Smooth muscle cell (in vitro differentiated cells): ENCODE data around the gene BRAT1. TPM values are rescaled to one million over a fixed set of nuclear protein-coding genes. Genes with fewer than 3 reads are reported as not detected.

Experiments
- DNase-seq: peaks from one replicate; lab custom pipeline; 2025; ENCODE audit not compliant: unreplicated experiment; lab: John Stamatoyannopoulos, UW
- H2AFZ ChIP-seq: fragments of 200-600 bp; sonication (generic); 2 replicates; pipeline ENCODE4 v1.6.0; 2016; ENCODE audit warnings: antibody characterized with exemption, low read depth, mild to moderate bottlenecking
- H3F3A ChIP-seq: fragments of 200-600 bp; sonication (generic); 2 replicates; pipeline ENCODE4 v1.6.0; 2017; ENCODE audit warnings: antibody characterized with exemption, low read depth
- H3K27ac ChIP-seq: fragments of 200-600 bp; sonication (generic); 2 replicates; pipeline ENCODE4 v1.5.1; 2016; ENCODE audit warnings: low read depth, mild to moderate bottlenecking
- H3K27me3 ChIP-seq: fragments of 200-600 bp; sonication (generic); 2 replicates; pipeline ENCODE4 v1.6.1; 2016; ENCODE audit warnings: low read depth, mild to moderate bottlenecking
- H3K36me3 ChIP-seq: fragments of 200-600 bp; sonication (generic); 2 replicates; pipeline ENCODE4 v1.5.1; 2016; ENCODE audit warnings: low read depth
- H3K4me1 ChIP-seq: fragments of 200-600 bp; sonication (generic); 2 replicates; pipeline ENCODE4 v1.5.1; 2016; ENCODE audit warnings: low read depth
- H3K4me2 ChIP-seq: fragments of 200-600 bp; sonication (generic); 2 replicates; pipeline ENCODE4 v1.6.0; 2016; ENCODE audit warnings: mild to moderate bottlenecking
- H3K4me3 ChIP-seq: fragments of 200-600 bp; sonication (generic); 2 replicates; pipeline ENCODE4 v1.5.1; 2016; ENCODE audit warnings: mild to moderate bottlenecking
- H3K79me2 ChIP-seq: fragments of 200-600 bp; sonication (generic); 2 replicates; pipeline ENCODE4 v1.6.0; 2016; ENCODE audit warnings: low read depth, mild to moderate bottlenecking
- H3K9ac ChIP-seq: fragments of 200-600 bp; sonication (generic); 2 replicates; pipeline ENCODE4 v1.6.0; 2016; ENCODE audit warnings: low read depth
- H3K9me3 ChIP-seq: fragments of 200-600 bp; sonication (generic); replicated peaks from 2 replicates; pipeline ENCODE4 v1.5.1; 2016; ENCODE audit warnings: low read depth
- H4K20me1 ChIP-seq: fragments of 200-600 bp; sonication (generic); 2 replicates; pipeline ENCODE4 v1.6.0; 2016; ENCODE audit warnings: low read depth
- WGBS: methylation state at CpG from one replicate; pipeline ENCODE4 v1.1.7; 2016; ENCODE audit warnings: low lambda C conversion rate; 5-methylcytosine and 5-hydroxymethylcytosine counted together
- polyA plus RNA-seq: library from polyadenylated mRNA; unstranded; fragments of >200 nt; fragmentation: Nextera tagmentation; extraction: Ambion mirVana; gene quantifications from 2 replicates; pipeline ENCODE4 v1.2.1, GENCODE V29; 2016
- total RNA-seq: library from RNA; depleted of rRNA; stranded (reverse); fragments of >200 nt; gene quantifications from 2 replicates; pipeline ENCODE4 v1.2.3, GENCODE V29; 2014
- TF ChIP-seq, protein P1 (sequence below): fragments of 200-600 bp; sonication (generic); IDR thresholded peaks from 2 replicates; pipeline ENCODE4 v1.5.1; 2017; ENCODE audit warnings: borderline replicate concordance, mild to moderate bottlenecking, antibody characterized with exemption; ENCODE audit not compliant: insufficient read depth, poor library complexity, severe bottlenecking

BRAT1 gene
- total and polyA plus RNA-seq, 2 experiments from 2014 or later, result 11.2 to 32.4 TPM

DNA sequence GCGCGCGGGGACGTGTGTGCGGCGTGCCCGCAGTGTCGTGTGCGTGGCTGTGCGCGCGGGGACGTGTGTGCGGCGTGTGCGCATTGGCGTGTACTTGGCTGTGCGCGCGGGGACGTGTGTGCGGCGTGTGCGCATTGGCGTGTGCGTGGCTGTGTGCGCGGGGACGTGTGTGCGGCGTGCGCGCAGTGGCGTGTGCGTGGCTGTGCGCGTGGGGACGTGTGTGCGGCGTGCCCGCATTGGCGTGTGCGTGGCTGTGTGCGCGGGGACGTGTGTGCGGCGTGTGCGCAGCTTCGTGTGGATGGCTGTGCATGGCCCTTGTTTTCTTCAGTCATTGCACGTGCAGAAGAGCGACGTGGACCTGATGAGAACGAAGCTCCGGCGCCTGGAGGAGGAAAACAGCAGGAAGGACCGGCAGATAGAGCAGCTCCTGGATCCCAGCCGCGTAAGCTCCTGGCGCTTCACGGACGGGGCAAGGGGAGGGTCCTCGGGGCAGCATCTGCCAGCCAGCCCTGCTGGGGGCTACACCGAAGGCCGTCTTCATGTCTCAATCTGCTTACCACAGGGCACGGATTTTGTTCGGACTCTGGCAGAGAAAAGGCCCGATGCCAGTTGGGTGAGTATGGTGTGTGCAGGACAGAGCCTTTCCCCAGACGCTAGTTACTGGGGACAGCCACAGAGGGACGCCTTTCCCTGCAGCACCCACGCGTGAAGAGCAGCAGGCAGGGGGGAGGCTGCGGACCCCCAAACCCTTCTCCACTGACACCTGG lies 22.8 kb upstream of the BRAT1 start:
- Histone ChIP-seq H3K36me3 (no peaks in the 10 kb centered on the region), H3F3A (no peaks in the 10 kb centered on the region), H3K4me3 (no peak overlapping the region), H3K4me2 (no peak overlapping the region), H2AFZ (no peak overlapping the region), H3K79me2 (no peaks in the 10 kb centered on the region), H3K27ac (no peak overlapping the region), H3K9ac (no peak overlapping the region), H4K20me1 (peaks cover 8% of the 10 kb centered on the region), H3K4me1 (peaks cover 7% of the 10 kb centered on the region), H3K27me3 (no peaks in the 10 kb centered on the region), H3K9me3 (no peaks in the 10 kb centered on the region)
- TF ChIP-seq, protein P1, sequence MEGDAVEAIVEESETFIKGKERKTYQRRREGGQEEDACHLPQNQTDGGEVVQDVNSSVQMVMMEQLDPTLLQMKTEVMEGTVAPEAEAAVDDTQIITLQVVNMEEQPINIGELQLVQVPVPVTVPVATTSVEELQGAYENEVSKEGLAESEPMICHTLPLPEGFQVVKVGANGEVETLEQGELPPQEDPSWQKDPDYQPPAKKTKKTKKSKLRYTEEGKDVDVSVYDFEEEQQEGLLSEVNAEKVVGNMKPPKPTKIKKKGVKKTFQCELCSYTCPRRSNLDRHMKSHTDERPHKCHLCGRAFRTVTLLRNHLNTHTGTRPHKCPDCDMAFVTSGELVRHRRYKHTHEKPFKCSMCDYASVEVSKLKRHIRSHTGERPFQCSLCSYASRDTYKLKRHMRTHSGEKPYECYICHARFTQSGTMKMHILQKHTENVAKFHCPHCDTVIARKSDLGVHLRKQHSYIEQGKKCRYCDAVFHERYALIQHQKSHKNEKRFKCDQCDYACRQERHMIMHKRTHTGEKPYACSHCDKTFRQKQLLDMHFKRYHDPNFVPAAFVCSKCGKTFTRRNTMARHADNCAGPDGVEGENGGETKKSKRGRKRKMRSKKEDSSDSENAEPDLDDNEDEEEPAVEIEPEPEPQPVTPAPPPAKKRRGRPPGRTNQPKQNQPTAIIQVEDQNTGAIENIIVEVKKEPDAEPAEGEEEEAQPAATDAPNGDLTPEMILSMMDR, result no peak
- 97% methylated on average over 37 of the region's 73 CpGs for WGBS
- DNase-seq, result no peak

DNA sequence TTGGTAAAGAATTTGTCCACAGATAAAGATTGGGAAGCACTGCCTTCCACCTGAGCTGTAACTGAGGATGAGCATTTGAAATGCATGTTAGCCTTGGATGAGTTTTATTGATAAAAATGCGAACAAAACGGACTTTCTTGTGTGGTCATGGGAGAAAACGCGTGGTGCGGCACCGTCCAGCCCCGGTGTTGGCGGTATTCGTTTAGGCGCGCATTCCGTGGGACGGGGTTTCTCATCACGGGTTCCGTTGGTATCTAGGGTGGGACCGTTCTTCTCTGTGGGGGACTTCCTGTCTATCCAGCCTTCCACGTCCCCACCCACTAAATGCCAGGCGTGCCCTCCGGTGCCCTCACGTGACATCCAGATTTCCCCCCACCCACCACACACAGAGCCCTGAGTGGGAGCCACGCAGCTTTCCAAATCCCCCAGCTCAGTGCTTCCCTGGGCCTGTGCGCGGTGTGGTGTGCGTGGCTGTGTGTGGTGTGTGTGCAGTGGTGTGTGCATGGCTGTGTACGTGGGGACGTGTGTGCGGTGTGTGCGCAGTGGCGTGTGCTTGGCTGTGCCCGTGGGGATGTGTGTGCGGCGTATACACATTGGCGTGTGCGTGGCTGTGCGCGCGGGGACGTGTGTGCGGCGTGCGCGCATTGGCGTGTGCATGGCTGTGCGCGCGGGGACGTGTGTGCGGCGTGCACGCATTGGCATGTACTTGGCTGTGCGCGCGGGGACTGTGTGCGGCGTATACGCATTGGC lies 21.6 kb upstream of the BRAT1 start:
- DNase-seq, result no peak
- TF ChIP-seq, protein P1, result no peak
- Histone ChIP-seq H3K9ac (no peak overlapping the region), H3K4me1 (peaks cover 10% of the 10 kb centered on the region), H3K79me2 (no peaks in the 10 kb centered on the region), H3K9me3 (no peaks in the 10 kb centered on the region), H3K27me3 (no peaks in the 10 kb centered on the region), H3K4me3 (no peak overlapping the region), H3K27ac (no peak overlapping the region), H3F3A (peaks cover 2% of the 10 kb centered on the region), H3K36me3 (no peaks in the 10 kb centered on the region), H2AFZ (no peak overlapping the region), H3K4me2 (no peak overlapping the region), H4K20me1 (peaks cover 8% of the 10 kb centered on the region)
- WGBS, result 94% methylated on average over 44 of the region's 56 CpGs

DNA sequence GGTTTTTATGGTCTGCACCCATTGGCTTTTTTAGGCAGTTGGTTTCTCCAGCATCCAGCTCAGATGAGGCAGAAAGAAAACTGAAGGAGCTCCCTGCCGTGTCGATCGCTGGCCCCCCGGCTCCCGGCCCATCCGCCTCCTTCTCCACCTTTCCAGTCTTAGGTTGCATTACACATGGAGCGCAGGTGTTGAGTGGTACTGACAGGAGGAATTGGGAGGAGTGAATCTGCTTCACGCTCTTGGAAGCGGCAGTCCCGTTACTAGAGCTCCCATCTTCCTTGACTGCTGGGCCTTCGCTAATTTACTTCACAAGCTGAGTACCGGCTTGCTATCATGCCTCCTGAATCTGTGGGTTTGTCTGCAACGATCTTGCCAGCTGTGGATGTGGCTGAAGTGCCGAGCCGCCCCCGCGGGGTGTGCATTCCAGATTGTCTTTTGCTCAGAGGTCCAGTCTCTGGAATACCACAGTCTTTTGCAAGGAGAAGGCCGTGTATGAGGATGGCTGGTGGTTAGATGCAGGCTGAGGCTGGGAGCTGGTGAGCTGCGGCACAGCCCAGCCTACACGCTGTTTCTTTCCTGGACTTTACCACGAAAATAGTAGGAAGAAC lies 20.5 kb upstream of the BRAT1 start:
- no peaks in the 10 kb centered on the region for H3K9me3 ChIP-seq
- H3F3A ChIP-seq, result peaks cover 3% of the 10 kb centered on the region
- H4K20me1 ChIP-seq, result peaks cover 8% of the 10 kb centered on the region
- TF ChIP-seq, protein P1, result no peak
- H3K9ac ChIP-seq, result no peak overlapping the region
- H3K36me3 ChIP-seq, result no peaks in the 10 kb centered on the region
- 76% methylated on average over 21 of the region's 21 CpGs for WGBS
- peaks cover 10% of the 10 kb centered on the region for H3K4me1 ChIP-seq
- H3K4me3 ChIP-seq, result no peak overlapping the region
- H3K27ac ChIP-seq, result no peak overlapping the region
- H2AFZ ChIP-seq, result no peak overlapping the region
- no peaks in the 10 kb centered on the region for H3K79me2 ChIP-seq
- no peak for DNase-seq
- no peaks in the 10 kb centered on the region for H3K27me3 ChIP-seq
- H3K4me2 ChIP-seq, result no peak overlapping the region
